B cell (primary cell): ENCODE data around the gene CADPS. TPM values are rescaled to one million over a fixed set of nuclear protein-coding genes. Genes with fewer than 3 reads are reported as not detected.

Source experiments
- ATAC-seq: fragments of 200-7000 bp; cut with Tn5 transposase; one replicate; pipeline ENCODE4 v1.10.0; 2021; ENCODE audit warnings: low read depth, mild to moderate bottlenecking, moderate number of reproducible peaks, moderate library complexity
- CTCF ChIA-PET: fragments of 350-600 bp; sonication (Branson Sonifier 250); formaldehyde crosslinking; loops from one replicate; lab custom pipeline; 2021; ENCODE audit warnings: antibody characterized with exemption, inconsistent platforms; lab: Charles Lee
- POLR2A ChIA-PET: fragments of 350-600 bp; sonication (Branson Sonifier 250); formaldehyde crosslinking; loops from one replicate; lab custom pipeline; 2021; ENCODE audit warnings: antibody characterized with exemption; lab: Charles Lee
- DNase-seq: peaks from one replicate; pipeline ENCODE4 v3.0.0; 2013
- H2AFZ ChIP-seq: 2 replicates; pipeline ENCODE4 v1.6.1; 2012; ENCODE audit warnings: mild to moderate bottlenecking, low read depth, low read length; ENCODE audit not compliant: insufficient read depth, poor library complexity, severe bottlenecking
- H3K27ac ChIP-seq, 2 donors: 1 replicate in 1 of 2; 2 replicates in 1 of 2; pipeline ENCODE4 v1.5.1; 2012 to 2013; ENCODE audit warnings: low read length in 2 of 2, mild to moderate bottlenecking in 2 of 2, moderate library complexity in 1 of 2
- H3K27me3 ChIP-seq, 4 experiments: fragments of 200-600 bp in 1 of 4; sonication (generic) in 1 of 4; replicated peaks in 1 of 4; 1 replicate in 2 of 4; 2 replicates in 2 of 4; pipeline versions ENCODE4 v1.6.1 to v1.7.0; 2013 to 2016; ENCODE audit warnings: low read length in 3 of 4, mild to moderate bottlenecking in 2 of 4, mixed read lengths in 1 of 4, moderate library complexity in 1 of 4; ENCODE audit not compliant: insufficient read depth in 4 of 4, control insufficient read depth in 3 of 4; ENCODE audit errors: control extremely low read depth in 1 of 4
- H3K36me3 ChIP-seq, 2 experiments: replicated peaks in 1 of 2; 1 replicate in 1 of 2; 2 replicates in 1 of 2; pipeline versions ENCODE4 v1.6.1 to v1.7.1; 2013; ENCODE audit warnings: low read length in 1 of 2; ENCODE audit not compliant: insufficient read depth in 2 of 2, control insufficient read depth in 1 of 2; ENCODE audit errors: control extremely low read depth in 1 of 2, extremely low read depth in 1 of 2
- H3K4me1 ChIP-seq, 2 donors: fragments of 200-600 bp in 1 of 2; sonication (generic) in 1 of 2; 1 replicate in 1 of 2; 2 replicates in 1 of 2; pipeline versions ENCODE4 v1.5.1 to v1.6.1; 2013 to 2017; ENCODE audit warnings: low read length in 2 of 2; ENCODE audit not compliant: control insufficient read depth in 2 of 2, insufficient read depth in 2 of 2
- H3K4me2 ChIP-seq: replicated peaks from 2 replicates; pipeline ENCODE3; 2012; ENCODE audit warnings: mild to moderate bottlenecking, low read depth, low read length; ENCODE audit not compliant: poor library complexity, severe bottlenecking
- H3K4me3 ChIP-seq, 5 experiments: fragments of 200-600 bp in 1 of 5; sonication (generic) in 1 of 5; 1 replicate in 3 of 5; 2 replicates in 2 of 5; pipeline versions ENCODE4 v1.5.1 to v1.7.0; 2011 to 2016; ENCODE audit warnings: low read length in 4 of 5, mild to moderate bottlenecking in 4 of 5, low read depth in 2 of 5, control low read depth in 1 of 5, moderate library complexity in 1 of 5; ENCODE audit not compliant: insufficient read depth in 1 of 5; ENCODE audit errors: control extremely low read depth in 1 of 5, extremely low read depth in 1 of 5
- H3K79me2 ChIP-seq: fragments of 200-600 bp; sonication (generic); one replicate; pipeline ENCODE4 v1.6.0; 2016; ENCODE audit warnings: low read length; ENCODE audit not compliant: control insufficient read depth, insufficient read depth
- H3K9ac ChIP-seq: fragments of 200-600 bp; sonication (generic); 2 replicates; pipeline ENCODE4 v1.6.1; 2017; ENCODE audit warnings: mild to moderate bottlenecking, low read length, moderate library complexity
- H3K9me3 ChIP-seq, 3 donors: one replicate each; pipeline versions ENCODE4 v1.6.1 to v1.7.1; 2013; ENCODE audit warnings: low read length in 2 of 3; ENCODE audit not compliant: control insufficient read depth in 2 of 3, insufficient read depth in 1 of 3; ENCODE audit errors: control extremely low read depth in 1 of 3
- H4K20me1 ChIP-seq: 2 replicates; pipeline ENCODE4 v1.6.0; 2012; ENCODE audit warnings: mild to moderate bottlenecking, low read length; ENCODE audit not compliant: insufficient read depth, control insufficient read depth, poor library complexity, severe bottlenecking
- H3K27ac Mint-ChIP-seq: one replicate; pipeline ENCODE4 v1.8.0; 2021; ENCODE audit warnings: mixed read lengths
- H3K27me3 Mint-ChIP-seq: one replicate; pipeline ENCODE4 v1.8.0; 2021; ENCODE audit warnings: mixed read lengths
- H3K4me1 Mint-ChIP-seq: one replicate; pipeline ENCODE4 v1.8.0; 2021; ENCODE audit warnings: mixed read lengths
- H3K4me3 Mint-ChIP-seq: one replicate; pipeline ENCODE4 v1.8.0; 2021; ENCODE audit warnings: mixed read lengths
- H3K9me3 Mint-ChIP-seq: one replicate; pipeline ENCODE4 v1.8.0; 2022; ENCODE audit warnings: mixed read lengths; ENCODE audit not compliant: insufficient read depth
- EZH2 ChIP-seq: IDR thresholded peaks from 2 replicates; pipeline ENCODE4 v1.6.1; 2012; ENCODE audit warnings: borderline replicate concordance, low read depth, mild to moderate bottlenecking, moderate library complexity, low read length; ENCODE audit not compliant: insufficient read depth, poor library complexity, severe bottlenecking
- WGBS: methylation state at CpG from one replicate; pipeline ENCODE4 v1.1.5; 2013; ENCODE audit warnings: missing lambda C conversion rate; ENCODE audit not compliant: insufficient coverage; 5-methylcytosine and 5-hydroxymethylcytosine counted together
- intact Hi-C: fragments of 100-400 bp; cut with micrococcal nuclease; formaldehyde crosslinking; loops from one replicate; pipeline ENCODE4 v1.10.0; 2022
- polyA plus RNA-seq: library from polyadenylated mRNA; depleted of rRNA; stranded (reverse); fragments of >200 nt; gene quantifications from 2 replicates; pipeline ENCODE4 v1.2.3, GENCODE V29; 2012
- total RNA-seq, 2 donors: library from RNA; stranded (reverse); fragments of 120-200 nt in 1 of 2; gene quantifications; 1 replicate in 1 of 2; 2 replicates in 1 of 2; pipeline versions ENCODE4 v1.2.3 to v1.2.4, GENCODE V29; 2013 to 2022
- TF ChIP-seq, protein P1 (sequence below): fragments of 200-600 bp; IDR thresholded peaks from one replicate; pipeline ENCODE4 v1.8.0; 2022; ENCODE audit warnings: antibody characterized with exemption, mild to moderate bottlenecking

CADPS gene
- total and polyA plus RNA-seq, 2 donors (not counting 1 experiment from before 2014, with no cell fraction given), result 0.16 to 0.22 TPM

DNA sequence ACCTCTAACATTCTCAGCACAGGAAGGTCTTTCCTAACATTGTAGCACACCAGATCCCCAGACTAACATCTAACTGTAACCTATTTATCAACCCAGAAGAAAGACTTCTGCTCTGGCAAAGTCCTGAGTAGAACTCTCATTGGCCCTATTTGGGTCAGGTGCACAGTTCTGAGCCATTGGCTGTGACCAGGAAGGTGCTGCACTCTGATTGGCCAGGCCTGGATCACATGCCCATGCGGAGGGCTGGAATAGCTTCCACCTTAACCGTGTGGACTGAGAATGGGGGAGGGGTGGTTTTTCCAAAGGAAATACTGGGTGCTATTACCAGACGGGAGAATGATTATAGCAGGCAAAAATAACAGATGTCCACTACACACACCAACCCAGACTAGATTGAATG lies 513.4 kb downstream of the CADPS start:
- no peak overlapping the region for H3K4me2 ChIP-seq
- peaks cover 0 to 8% (median 3%) of the 10 kb centered on the region in 4 experiments for H3K27me3 ChIP-seq
- CTCF ChIA-PET, result no interaction called here
- H3K36me3 ChIP-seq, result no peaks in the 10 kb centered on the region
- POLR2A ChIA-PET, result no interaction called here
- Mint-ChIP-seq H3K9me3 (peaks cover 10% of the 10 kb centered on the region), H3K4me1 (no peaks in the 10 kb centered on the region), H3K4me3 (no peak overlapping the region), H3K27ac (no peak overlapping the region), H3K27me3 (peaks cover 31% of the 10 kb centered on the region)
- H3K27ac ChIP-seq, result no peak overlapping the region
- no peak for DNase-seq
- H3K4me3 ChIP-seq, result no peak overlapping the region
- H3K9me3 ChIP-seq, result peaks cover 0 to 6% (median 0%) of the 10 kb centered on the region in 3 donors
- no peak for TF ChIP-seq EZH2
- TF ChIP-seq, protein P1, sequence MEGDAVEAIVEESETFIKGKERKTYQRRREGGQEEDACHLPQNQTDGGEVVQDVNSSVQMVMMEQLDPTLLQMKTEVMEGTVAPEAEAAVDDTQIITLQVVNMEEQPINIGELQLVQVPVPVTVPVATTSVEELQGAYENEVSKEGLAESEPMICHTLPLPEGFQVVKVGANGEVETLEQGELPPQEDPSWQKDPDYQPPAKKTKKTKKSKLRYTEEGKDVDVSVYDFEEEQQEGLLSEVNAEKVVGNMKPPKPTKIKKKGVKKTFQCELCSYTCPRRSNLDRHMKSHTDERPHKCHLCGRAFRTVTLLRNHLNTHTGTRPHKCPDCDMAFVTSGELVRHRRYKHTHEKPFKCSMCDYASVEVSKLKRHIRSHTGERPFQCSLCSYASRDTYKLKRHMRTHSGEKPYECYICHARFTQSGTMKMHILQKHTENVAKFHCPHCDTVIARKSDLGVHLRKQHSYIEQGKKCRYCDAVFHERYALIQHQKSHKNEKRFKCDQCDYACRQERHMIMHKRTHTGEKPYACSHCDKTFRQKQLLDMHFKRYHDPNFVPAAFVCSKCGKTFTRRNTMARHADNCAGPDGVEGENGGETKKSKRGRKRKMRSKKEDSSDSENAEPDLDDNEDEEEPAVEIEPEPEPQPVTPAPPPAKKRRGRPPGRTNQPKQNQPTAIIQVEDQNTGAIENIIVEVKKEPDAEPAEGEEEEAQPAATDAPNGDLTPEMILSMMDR, result no peak
- H3K9ac ChIP-seq, result no peak overlapping the region
- no peaks in the 10 kb centered on the region for H3K79me2 ChIP-seq
- no peak overlapping the region for H2AFZ ChIP-seq
- H3K4me1 ChIP-seq, result no peaks in the 10 kb centered on the region
- ATAC-seq, result no peak
- no peaks in the 10 kb centered on the region for H4K20me1 ChIP-seq
- no CpG with 5 or more reads among the region's 3 CpGs for WGBS
- intact Hi-C loops, result no loop called here

- Mint-ChIP-seq H3K4me1 (no peaks in the 10 kb centered on the region), H3K27ac (no peak overlapping the region), H3K27me3 (peaks cover 27% of the 10 kb centered on the region), H3K9me3 (peaks cover 10% of the 10 kb centered on the region), H3K4me3 (no peak overlapping the region)
- H3K27ac ChIP-seq, result no peak overlapping the region
- no peak overlapping the region for H3K9ac ChIP-seq
- no peak overlapping the region for H2AFZ ChIP-seq
- no peaks in the 10 kb centered on the region for H3K4me1 ChIP-seq
- H4K20me1 ChIP-seq, result no peaks in the 10 kb centered on the region
- H3K79me2 ChIP-seq, result no peaks in the 10 kb centered on the region
- H3K4me2 ChIP-seq, result no peak overlapping the region
- intact Hi-C loops, result no loop called here
- no peak for DNase-seq
- ATAC-seq, result no peak
- no peak overlapping the region for H3K4me3 ChIP-seq
- H3K36me3 ChIP-seq, result no peaks in the 10 kb centered on the region
- ChIA-PET POLR2A (no interaction called here), CTCF (no interaction called here)
- no CpG with 5 or more reads among the region's 3 CpGs for WGBS
- H3K9me3 ChIP-seq, result peaks cover 0 to 6% (median 0%) of the 10 kb centered on the region in 3 donors
- peaks cover 0 to 7% (median 0%) of the 10 kb centered on the region in 4 experiments for H3K27me3 ChIP-seq
- TF ChIP-seq, protein P1, result no peak
- no peak for TF ChIP-seq EZH2
These were observed 514.0 kb downstream of the CADPS start for GRCh38 chr3:62361261-62361660.
